ENCODE data around the gene FLACC1.

FLACC1 gene

GRCh38 chr2:201320257-201320656 is 36.9 kb downstream of the FLACC1 start:
- no peak for TF ChIP-seq FOXP2 (optimal IDR thresholded peaks at IDR 0.05; ENCODE audit: borderline replicate concordance, extremely low read depth, extremely low read length, insufficient read depth)
- TF ChIP-seq REST (IDR thresholded peaks at IDR 0.05; ENCODE audit: insufficient read depth in 1 of 2, low read depth in 2 of 2, low read length in 2 of 2) = no peak
- no peak for TF ChIP-seq TAF1 (IDR thresholded peaks at IDR 0.05; ENCODE audit: borderline replicate concordance, insufficient read depth, low read length)
- no peak for TF ChIP-seq SIN3A (IDR thresholded peaks at IDR 0.05; ENCODE audit: borderline replicate concordance, insufficient read depth, low read length)
- TF ChIP-seq POLR2AphosphoS5 (IDR thresholded peaks at IDR 0.05; ENCODE audit: low read depth, low read length) = no peak

GRCh38 chr2:201319511-201319910 is 37.6 kb downstream of the FLACC1 start:
- TF ChIP-seq REST (IDR thresholded peaks at IDR 0.05; ENCODE audit: insufficient read depth in 1 of 2, low read depth in 2 of 2, low read length in 2 of 2) (no peak), SIN3A (IDR thresholded peaks at IDR 0.05; ENCODE audit: borderline replicate concordance, insufficient read depth, low read length) (no peak), TAF1 (IDR thresholded peaks at IDR 0.05; ENCODE audit: borderline replicate concordance, insufficient read depth, low read length) (no peak), POLR2AphosphoS5 (IDR thresholded peaks at IDR 0.05; ENCODE audit: low read depth, low read length) (no peak), FOXP2 (optimal IDR thresholded peaks at IDR 0.05; ENCODE audit: borderline replicate concordance, extremely low read depth, extremely low read length, insufficient read depth) (no peak)

GRCh38 chr2:201313362-201313761 is 43.8 kb downstream of the FLACC1 start:
- TF ChIP-seq POLR2AphosphoS5 (IDR thresholded peaks at IDR 0.05; ENCODE audit: low read depth, low read length) = no peak
- no peak for TF ChIP-seq TAF1 (IDR thresholded peaks at IDR 0.05; ENCODE audit: borderline replicate concordance, insufficient read depth, low read length)
- no peak for TF ChIP-seq FOXP2 (optimal IDR thresholded peaks at IDR 0.05; ENCODE audit: borderline replicate concordance, extremely low read depth, extremely low read length, insufficient read depth)
- no peak for TF ChIP-seq SIN3A (IDR thresholded peaks at IDR 0.05; ENCODE audit: borderline replicate concordance, insufficient read depth, low read length)
- no peak for TF ChIP-seq REST (IDR thresholded peaks at IDR 0.05; ENCODE audit: insufficient read depth in 1 of 2, low read depth in 2 of 2, low read length in 2 of 2)

GRCh38 chr2:201308914-201309313 is 48.2 kb downstream of the FLACC1 start:
- TF ChIP-seq FOXP2 (optimal IDR thresholded peaks at IDR 0.05; ENCODE audit: borderline replicate concordance, extremely low read depth, extremely low read length, insufficient read depth) (no peak), TAF1 (IDR thresholded peaks at IDR 0.05; ENCODE audit: borderline replicate concordance, insufficient read depth, low read length) (no peak), REST (IDR thresholded peaks at IDR 0.05; ENCODE audit: insufficient read depth in 1 of 2, low read depth in 2 of 2, low read length in 2 of 2) (no peak), SIN3A (IDR thresholded peaks at IDR 0.05; ENCODE audit: borderline replicate concordance, insufficient read depth, low read length) (no peak), POLR2AphosphoS5 (IDR thresholded peaks at IDR 0.05; ENCODE audit: low read depth, low read length) (no peak)

- TF ChIP-seq TAF1 (IDR thresholded peaks at IDR 0.05; ENCODE audit: borderline replicate concordance, insufficient read depth, low read length) (no peak), REST (IDR thresholded peaks at IDR 0.05; ENCODE audit: insufficient read depth in 1 of 2, low read depth in 2 of 2, low read length in 2 of 2) (no peak), FOXP2 (optimal IDR thresholded peaks at IDR 0.05; ENCODE audit: borderline replicate concordance, extremely low read depth, extremely low read length, insufficient read depth) (no peak), SIN3A (IDR thresholded peaks at IDR 0.05; ENCODE audit: borderline replicate concordance, insufficient read depth, low read length) (no peak), POLR2AphosphoS5 (IDR thresholded peaks at IDR 0.05; ENCODE audit: low read depth, low read length) (no peak)
These were observed 49.3 kb downstream of the FLACC1 start for GRCh38 chr2:201307876-201308275.
